ENCODE results near the gene SNX8.

GRCh38 chr7:2275101-2275500 lies 39.1 kb downstream of the SNX8 start:
- TF ChIP-seq, protein P1, sequence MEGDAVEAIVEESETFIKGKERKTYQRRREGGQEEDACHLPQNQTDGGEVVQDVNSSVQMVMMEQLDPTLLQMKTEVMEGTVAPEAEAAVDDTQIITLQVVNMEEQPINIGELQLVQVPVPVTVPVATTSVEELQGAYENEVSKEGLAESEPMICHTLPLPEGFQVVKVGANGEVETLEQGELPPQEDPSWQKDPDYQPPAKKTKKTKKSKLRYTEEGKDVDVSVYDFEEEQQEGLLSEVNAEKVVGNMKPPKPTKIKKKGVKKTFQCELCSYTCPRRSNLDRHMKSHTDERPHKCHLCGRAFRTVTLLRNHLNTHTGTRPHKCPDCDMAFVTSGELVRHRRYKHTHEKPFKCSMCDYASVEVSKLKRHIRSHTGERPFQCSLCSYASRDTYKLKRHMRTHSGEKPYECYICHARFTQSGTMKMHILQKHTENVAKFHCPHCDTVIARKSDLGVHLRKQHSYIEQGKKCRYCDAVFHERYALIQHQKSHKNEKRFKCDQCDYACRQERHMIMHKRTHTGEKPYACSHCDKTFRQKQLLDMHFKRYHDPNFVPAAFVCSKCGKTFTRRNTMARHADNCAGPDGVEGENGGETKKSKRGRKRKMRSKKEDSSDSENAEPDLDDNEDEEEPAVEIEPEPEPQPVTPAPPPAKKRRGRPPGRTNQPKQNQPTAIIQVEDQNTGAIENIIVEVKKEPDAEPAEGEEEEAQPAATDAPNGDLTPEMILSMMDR (IDR thresholded peaks at IDR 0.05 in 4 of 5, conservative IDR thresholded peaks at IDR 0.05 in 1 of 5), result no peak
- no peak for TF ChIP-seq POLR2A (IDR thresholded peaks at IDR 0.05)
